Natural killer cell (primary cell): Measurements from ENCODE around the gene GCNT1. TPM values are rescaled to one million over a fixed set of nuclear protein-coding genes. Genes with fewer than 3 reads are reported as not detected.

Experiments
- ATAC-seq, 3 donors: fragments of 150-1000 bp in 2 of 3; fragments of 200-7000 bp in 1 of 3; cut with Tn5 transposase; 1 replicate in 1 of 3; 2 replicates in 2 of 3; pipeline ENCODE4 v1.10.0; 2021; ENCODE audit warnings: mild to moderate bottlenecking in 2 of 3, moderate library complexity in 2 of 3
- DNase-seq, 2 donors: peaks; one replicate each; pipeline versions ENCODE4 v3.0.0 to v3.0.0-alpha.2; 2013 to 2021; ENCODE audit warnings: mixed read lengths in 1 of 2
- H3K27ac ChIP-seq: one replicate; pipeline ENCODE4 v1.5.1; 2013; ENCODE audit warnings: mild to moderate bottlenecking, low read length
- H3K27me3 ChIP-seq: one replicate; pipeline ENCODE4 v1.6.1; 2013; ENCODE audit warnings: low read length; ENCODE audit not compliant: control insufficient read depth, insufficient read depth
- H3K36me3 ChIP-seq: one replicate; pipeline ENCODE4 v1.6.1; 2013; ENCODE audit warnings: low read length; ENCODE audit not compliant: control insufficient read depth, insufficient read depth
- H3K4me1 ChIP-seq: one replicate; pipeline ENCODE4 v1.6.1; 2013; ENCODE audit warnings: low read length; ENCODE audit not compliant: control insufficient read depth, insufficient read depth
- H3K4me3 ChIP-seq: one replicate; pipeline ENCODE4 v1.5.1; 2013; ENCODE audit warnings: low read length
- H3K9me3 ChIP-seq: one replicate; pipeline ENCODE4 v1.6.1; 2013; ENCODE audit warnings: low read length; ENCODE audit not compliant: control insufficient read depth, insufficient read depth
- H3K27ac Mint-ChIP-seq, 2 donors: one replicate each; pipeline ENCODE4 v1.8.0; 2022; ENCODE audit warnings: mild to moderate bottlenecking in 2 of 2, mixed read lengths in 2 of 2, moderate library complexity in 1 of 2
- H3K27me3 Mint-ChIP-seq, 2 donors: one replicate each; pipeline ENCODE4 v1.8.0; 2022; ENCODE audit warnings: low read depth in 2 of 2, mixed read lengths in 2 of 2
- H3K36me3 Mint-ChIP-seq: one replicate; pipeline ENCODE4 v1.8.0; 2022; ENCODE audit warnings: mixed read lengths
- H3K4me1 Mint-ChIP-seq, 2 donors: one replicate each; pipeline ENCODE4 v1.8.0; 2022; ENCODE audit warnings: mixed read lengths in 2 of 2
- H3K4me3 Mint-ChIP-seq: one replicate; pipeline ENCODE4 v1.8.0; 2022; ENCODE audit warnings: mild to moderate bottlenecking, moderate library complexity, mixed read lengths
- H3K9me3 Mint-ChIP-seq, 2 donors: one replicate each; pipeline ENCODE4 v1.8.0; 2022; ENCODE audit warnings: mixed read lengths in 2 of 2
- CTCF ChIP-seq: fragments of 200-600 bp; IDR thresholded peaks from one replicate; pipeline ENCODE4 v1.8.0; 2022; ENCODE audit warnings: antibody characterized with exemption
- WGBS: methylation state at CpG from one replicate; pipeline ENCODE4 v1.1.7; 2013; ENCODE audit warnings: missing lambda C conversion rate; ENCODE audit not compliant: insufficient coverage; 5-methylcytosine and 5-hydroxymethylcytosine counted together
- intact Hi-C: fragments of 100-400 bp; cut with micrococcal nuclease; formaldehyde crosslinking; loops from one replicate; pipeline ENCODE4 v1.14.2; 2022
- total RNA-seq, 4 donors: library from RNA; stranded (reverse); fragments of 120-200 nt in 1 of 4; gene quantifications; one replicate each; pipeline versions ENCODE4 v1.2.3 to v1.2.4, GENCODE V29; 2013 to 2022

GCNT1 gene
- total RNA-seq, 3 donors from 2014 or later (not counting 1 experiment from before 2014, with no cell fraction given), result 8.6 to 23.7 (median 18.5) TPM

- no peaks in the 10 kb centered on the region for H3K27me3 ChIP-seq
- DNase-seq (no peak), ATAC-seq (no peak)
- peaks cover 7 to 8% of the 10 kb centered on the region in 2 donors for H3K27me3 Mint-ChIP-seq
- intact Hi-C loops, result no loop called here
- H3K36me3 ChIP-seq, result no peaks in the 10 kb centered on the region
- no peaks in the 10 kb centered on the region for H3K9me3 ChIP-seq
- no peaks in the 10 kb centered on the region for H3K9me3 Mint-ChIP-seq
- WGBS, result 80% methylated on average over 4 of the region's 6 CpGs
- H3K27ac Mint-ChIP-seq, result no peak overlapping the region
- no peaks in the 10 kb centered on the region for H3K4me1 Mint-ChIP-seq
- H3K4me3 Mint-ChIP-seq, result no peak overlapping the region
- H3K4me1 ChIP-seq, result no peaks in the 10 kb centered on the region
- no peaks in the 10 kb centered on the region for H3K36me3 Mint-ChIP-seq
- no peak for TF ChIP-seq CTCF
- no peak overlapping the region for H3K4me3 ChIP-seq
- no peak overlapping the region for H3K27ac ChIP-seq
Measured at GRCh38 chr9:76438841-76439588, 20.0 kb upstream of the GCNT1 start.

GRCh38 chr9:76441551-76442322, 17.2 kb upstream of the GCNT1 start:
- intact Hi-C loops, result no loop called here
- no peak overlapping the region for H3K4me3 Mint-ChIP-seq

GRCh38 chr9:76443887-76444286, 15.1 kb upstream of the GCNT1 start:
- H3K4me1 ChIP-seq, result peaks cover 4% of the 10 kb centered on the region
- no peak for ATAC-seq
- Mint-ChIP-seq H3K4me3 (no peak overlapping the region), H3K27me3 (no peaks in the 10 kb centered on the region), H3K27ac (no peak overlapping the region), H3K9me3 (no peaks in the 10 kb centered on the region), H3K36me3 (no peaks in the 10 kb centered on the region), H3K4me1 (peaks cover 8 to 9% of the 10 kb centered on the region in 2 donors)
- H3K36me3 ChIP-seq, result no peaks in the 10 kb centered on the region
- H3K9me3 ChIP-seq, result no peaks in the 10 kb centered on the region
- H3K27me3 ChIP-seq, result no peaks in the 10 kb centered on the region
- H3K4me3 ChIP-seq, result no peak overlapping the region
- DNase-seq, result no peak
- H3K27ac ChIP-seq, result no peak overlapping the region
- intact Hi-C loops, result no loop called here
- TF ChIP-seq CTCF, result no peak
- WGBS, result 94% methylated on average over 3 of the region's 3 CpGs

More at GRCh38 chr9:76441551-76442322, 17.2 kb upstream of the GCNT1 start:
- Histone ChIP-seq H3K36me3 (no peaks in the 10 kb centered on the region), H3K27ac (no peak overlapping the region), H3K4me1 (no peaks in the 10 kb centered on the region), H3K4me3 (no peak overlapping the region), H3K9me3 (no peaks in the 10 kb centered on the region), H3K27me3 (no peaks in the 10 kb centered on the region)
- ATAC-seq, result peak in 1 of 3 donors; percentile 50
- Mint-ChIP-seq H3K27me3 (no peaks in the 10 kb centered on the region), H3K4me1 (peaks cover 4 to 8% of the 10 kb centered on the region in 2 donors), H3K9me3 (no peaks in the 10 kb centered on the region), H3K36me3 (no peaks in the 10 kb centered on the region), H3K27ac (no peak overlapping the region)
- 74% methylated on average over 10 of the region's 10 CpGs for WGBS
- TF ChIP-seq CTCF, result no peak
- no peak for DNase-seq
